HG03025 (cell line): ENCODE data around the gene ILF2.
"Not testable (repeated sequence)": the region's sequence is repeated elsewhere in the genome, so short reads cannot be mapped to it uniquely, and the experiment has no call there.

Source experiments
- ATAC-seq: cut with Tn5 transposase; IDR thresholded peaks from one replicate; pipeline ENCODE4 v1.9.1; 2021; ENCODE audit warnings: mild to moderate bottlenecking, moderate library complexity; ENCODE audit not compliant: unreplicated experiment, low FRiP score

The ILF2 gene

GRCh38 chr1:153651771-153652170 lies 19.0 kb downstream of the ILF2 start:
- ATAC-seq = no peak

DNA sequence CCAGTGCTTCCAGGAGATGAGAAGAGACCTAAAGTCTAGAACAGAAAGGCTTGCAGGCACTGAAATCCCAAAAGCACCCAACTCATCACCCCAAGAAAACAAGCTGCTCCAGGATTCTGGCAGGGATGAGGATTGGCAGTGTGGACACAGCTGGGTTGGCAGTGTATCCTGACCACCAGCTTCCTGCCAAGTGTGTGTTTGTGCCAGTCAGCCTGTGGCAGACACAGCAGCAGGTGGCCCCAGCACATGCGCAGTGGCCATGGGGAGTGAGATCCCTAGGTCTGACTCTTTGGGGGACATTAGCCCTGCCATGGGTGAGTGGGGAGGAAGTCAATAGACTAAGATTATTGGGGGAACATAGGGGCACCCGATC lies 20.9 kb downstream of the ILF2 start:
- no peak for ATAC-seq

- no peak for ATAC-seq
Measured at GRCh38 chr1:153649137-153649862, 21.5 kb downstream of the ILF2 start.

DNA sequence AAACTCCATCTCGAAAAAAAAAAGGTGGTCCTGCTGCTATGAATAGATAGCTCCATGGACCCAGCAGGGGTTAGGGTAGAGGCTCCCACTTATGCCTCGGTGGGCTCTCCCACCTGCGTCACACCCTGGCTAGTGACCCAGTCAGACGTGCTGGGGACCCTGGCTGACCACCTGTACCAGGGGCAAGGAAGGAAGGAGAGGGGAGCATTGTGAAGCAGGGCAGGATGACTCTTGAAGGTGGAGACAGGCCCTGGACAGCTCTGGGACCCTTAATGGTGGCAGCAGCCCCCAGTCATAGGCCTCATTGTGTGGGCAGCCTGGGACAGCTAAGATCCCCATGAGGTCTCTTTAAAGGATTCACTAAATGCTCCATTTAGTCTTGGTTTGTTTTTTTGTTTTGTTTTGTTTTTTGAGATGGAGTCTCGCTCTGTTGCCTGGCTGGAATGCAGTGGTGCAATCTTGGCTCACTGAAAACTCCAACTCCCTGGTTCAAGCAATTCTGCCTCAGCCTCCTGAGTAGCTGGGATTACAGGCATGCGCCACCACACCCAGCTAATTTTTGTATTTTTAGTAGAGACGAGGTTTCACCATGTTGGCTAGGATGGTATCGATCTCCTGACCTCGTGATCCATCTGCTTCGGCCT lies 22.7 kb downstream of the ILF2 start:
- ATAC-seq = no peak

GRCh38 chr1:153647346-153647714 lies 23.5 kb downstream of the ILF2 start:
- ATAC-seq = no peak

- ATAC-seq = no peak
Measured at GRCh38 chr1:153646672-153647345, 24.0 kb downstream of the ILF2 start.

- ATAC-seq = no peak
Measured at GRCh38 chr1:153643816-153644215, 27.0 kb downstream of the ILF2 start.

DNA sequence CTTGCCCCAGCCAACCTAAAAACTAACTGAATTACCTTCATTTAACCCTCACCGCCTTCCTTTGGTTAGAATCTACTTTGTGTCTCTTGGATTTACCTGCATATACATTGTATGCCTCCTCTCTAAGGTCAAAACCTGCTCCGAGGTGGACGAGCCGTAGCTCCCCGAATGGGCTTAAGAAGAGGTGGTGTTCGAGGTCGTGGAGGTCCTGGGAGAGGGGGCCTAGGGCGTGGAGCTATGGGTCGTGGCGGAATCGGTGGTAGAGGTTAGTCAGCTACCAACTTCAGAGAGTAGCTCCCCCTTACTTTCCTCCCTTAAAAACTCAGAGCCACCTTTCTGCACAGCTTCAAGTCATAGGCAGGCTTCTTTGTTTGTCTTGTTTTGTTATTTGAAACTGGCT lies 27.7 kb downstream of the ILF2 start:
- ATAC-seq = no peak

GRCh38 chr1:153642161-153642560 lies 28.6 kb downstream of the ILF2 start:
- ATAC-seq = no peak

DNA sequence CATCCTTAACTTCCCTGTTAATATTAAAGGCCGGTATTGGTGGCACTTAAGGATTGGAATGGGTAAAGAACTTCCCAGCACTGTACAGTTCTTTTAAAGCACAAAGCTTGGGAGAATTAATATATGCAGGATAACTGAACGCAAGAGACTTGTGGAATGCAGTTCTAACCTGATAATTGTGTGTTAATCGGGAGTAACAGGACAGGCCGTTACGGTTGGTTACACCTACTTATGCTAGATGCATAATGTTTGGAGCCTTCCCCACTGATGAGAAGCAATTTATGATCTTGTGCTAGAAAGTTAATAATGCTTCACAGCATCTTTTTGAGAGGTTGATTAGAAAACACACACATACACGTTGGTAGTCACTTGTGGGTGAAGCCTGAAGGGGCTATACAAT lies 29.9 kb downstream of the ILF2 start:
- no peak for ATAC-seq

DNA sequence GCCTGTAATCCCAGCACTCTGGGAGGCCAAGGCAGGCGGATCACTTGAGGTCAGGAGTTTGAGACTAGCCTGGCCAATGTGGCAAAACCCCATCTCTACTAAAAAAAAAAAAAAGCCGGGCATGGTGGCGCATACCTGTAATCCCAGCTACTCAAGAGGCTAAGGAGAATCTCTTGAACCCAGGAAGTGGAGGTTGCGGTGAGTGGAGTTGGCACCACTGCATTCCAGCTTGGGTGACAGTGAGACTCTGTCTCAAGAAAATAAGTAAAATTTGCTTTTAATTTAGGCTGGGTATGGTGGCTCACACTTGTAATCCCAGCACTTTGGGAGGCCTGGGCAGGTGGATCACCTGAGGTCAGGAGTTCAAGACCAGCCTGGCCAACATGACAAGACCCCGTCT lies 30.6 kb downstream of the ILF2 start:
- ATAC-seq = not testable (repeated sequence)

DNA sequence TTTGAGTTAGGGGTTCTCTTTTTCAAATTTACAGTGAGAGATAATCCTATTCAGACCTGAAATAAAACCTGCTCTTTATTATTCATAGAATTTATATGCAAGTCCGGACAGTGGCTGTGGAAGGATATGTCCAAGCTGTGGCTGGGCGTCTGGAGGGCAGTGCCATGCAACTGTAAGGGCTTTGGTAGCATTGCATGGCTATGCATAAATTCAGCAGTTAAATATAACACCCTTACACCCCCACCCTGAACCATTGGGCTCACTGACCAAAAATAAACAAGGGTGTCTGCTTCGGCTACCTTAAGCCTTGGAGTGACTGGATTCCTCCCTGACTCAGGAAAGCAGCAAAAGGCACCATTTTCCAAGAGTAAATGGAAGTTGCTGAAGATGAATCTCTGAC lies 31.5 kb downstream of the ILF2 start:
- no peak for ATAC-seq

DNA sequence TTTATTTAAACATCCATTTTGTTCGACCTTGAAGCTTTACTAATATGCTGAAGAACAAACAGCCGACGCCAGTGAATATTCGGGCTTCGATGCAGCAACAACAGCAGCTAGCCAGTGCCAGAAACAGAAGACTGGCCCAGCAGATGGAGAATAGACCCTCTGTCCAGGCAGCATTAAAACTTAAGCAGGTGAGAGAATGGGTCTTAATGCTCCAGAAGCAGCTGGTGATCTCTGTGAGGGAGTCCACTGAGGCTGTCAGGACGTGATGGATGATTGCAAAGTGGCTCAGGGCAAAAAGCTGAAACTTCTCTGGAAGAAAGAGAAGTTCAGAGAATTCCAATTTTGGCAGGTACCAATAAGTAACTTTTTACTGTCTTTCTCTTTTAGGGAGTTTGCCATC lies 32.5 kb downstream of the ILF2 start:
- ATAC-seq = no peak

DNA sequence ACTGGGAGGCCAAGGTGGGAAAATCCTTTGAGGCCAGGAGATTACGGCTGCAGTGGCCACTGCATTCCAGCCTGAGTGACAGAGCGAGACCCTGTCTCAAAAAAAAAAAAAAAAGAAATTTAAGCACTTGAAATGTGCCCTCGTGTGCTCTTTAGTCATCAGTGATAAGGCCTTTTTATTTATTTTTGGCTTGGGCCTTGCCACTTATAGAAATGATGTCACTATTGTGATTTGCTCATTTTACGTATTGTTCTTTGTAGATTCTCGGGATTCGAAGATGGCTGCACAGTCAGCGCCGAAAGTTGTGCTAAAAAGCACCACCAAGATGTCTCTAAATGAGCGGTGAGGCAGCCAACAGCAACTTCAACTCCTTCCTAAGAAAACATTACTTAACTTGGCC lies 34.5 kb downstream of the ILF2 start:
- ATAC-seq = no peak

- no peak for ATAC-seq
Measured at GRCh38 chr1:153635872-153636271, 34.9 kb downstream of the ILF2 start.

- ATAC-seq = peak; percentile 93
Measured at GRCh38 chr1:153633754-153634665, 36.8 kb downstream of the ILF2 start, which contains the start of gene CHTOP. CHTOP (plus strand) TSS chr1:153634066; CDS start chr1:153636589, 2,523 bp downstream.

GRCh38 chr1:153633161-153633753 lies 37.5 kb downstream of the ILF2 start:
- ATAC-seq = no peak

DNA sequence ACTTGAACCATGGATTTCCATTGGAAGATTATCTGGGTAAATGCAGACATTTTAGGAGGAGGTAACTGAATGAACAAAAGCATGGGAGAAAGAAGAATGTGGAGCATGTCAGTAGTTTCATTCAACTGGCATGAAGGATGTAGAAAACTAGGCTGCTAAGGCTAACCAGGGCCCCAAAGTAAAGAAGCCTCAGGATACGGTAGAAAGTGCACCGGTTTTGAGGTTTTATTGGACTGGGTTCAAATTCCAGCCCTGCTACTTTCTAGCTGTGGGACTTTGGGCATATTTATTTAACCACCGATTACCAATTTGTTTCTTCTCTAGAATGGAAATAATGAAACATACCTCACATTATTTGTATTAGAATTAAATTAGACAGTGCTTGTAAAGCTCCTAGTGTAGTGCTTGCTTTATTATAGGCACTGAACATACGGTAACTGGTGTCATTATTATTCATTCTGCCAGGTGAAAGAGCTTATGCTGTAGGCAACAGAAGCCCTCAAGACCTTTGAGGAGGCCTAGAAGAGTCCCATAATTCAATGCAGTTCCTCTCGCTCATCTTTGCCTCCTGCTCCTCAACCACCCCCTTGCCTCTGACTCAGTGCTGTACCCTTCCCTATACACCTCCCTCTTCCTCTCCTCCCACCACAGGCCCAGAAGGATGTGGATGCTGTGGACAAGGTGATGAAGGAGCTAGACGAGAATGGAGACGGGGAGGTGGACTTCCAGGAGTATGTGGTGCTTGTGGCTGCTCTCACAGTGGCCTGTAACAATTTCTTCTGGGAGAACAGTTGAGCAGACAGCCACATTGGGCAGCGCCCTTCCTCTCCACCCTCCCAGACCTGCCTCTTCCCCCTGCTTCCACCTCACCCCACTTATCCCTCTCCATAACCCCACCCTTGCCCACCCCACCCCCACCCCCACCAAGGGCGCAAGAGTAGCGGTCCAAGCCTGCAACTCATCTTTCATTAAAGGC lies 39.5 kb downstream of the ILF2 start:
- no peak for ATAC-seq

DNA sequence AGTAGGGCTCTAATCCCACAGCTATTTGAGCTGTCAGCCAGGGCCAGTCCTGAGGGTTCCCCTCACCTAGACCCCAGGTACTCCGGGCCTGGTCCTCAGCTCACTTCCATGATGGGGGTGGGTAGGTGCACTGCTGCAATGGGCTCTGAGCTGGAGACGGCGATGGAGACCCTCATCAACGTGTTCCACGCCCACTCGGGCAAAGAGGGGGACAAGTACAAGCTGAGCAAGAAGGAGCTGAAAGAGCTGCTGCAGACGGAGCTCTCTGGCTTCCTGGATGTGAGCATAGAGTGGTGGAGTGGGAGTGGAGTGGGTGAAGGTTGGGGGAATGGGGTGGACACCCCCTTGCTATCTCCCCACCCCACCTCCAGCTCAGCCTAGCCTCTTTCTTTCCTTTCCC lies 40.4 kb downstream of the ILF2 start:
- ATAC-seq = no peak
